Eye (tissue), 1 donor: ENCODE results near the gene RBMY1E.
"Not testable (repeated sequence)": the region's sequence is repeated elsewhere in the genome, so short reads cannot be mapped to it uniquely, and the experiment has no call there.

Experiments used
- DNase-seq: peaks from one replicate; pipeline ENCODE4 v3.0.0-alpha.2; 2015

RBMY1E gene

GRCh38 chrY:21917932-21918331 lies at the start of gene RBMY1E:
Gene RBMY1E, minus strand, starts transcription at chrY:21918032. Its CDS starts 1,978 bp downstream, at chrY:21916054.
- not testable (repeated sequence) for DNase-seq

- not testable (repeated sequence) for DNase-seq
These were observed 23.4 kb downstream of the RBMY1E start, which contains the start of gene RBMY1D for GRCh38 chrY:21894426-21894825. Gene RBMY1D, minus strand, starts transcription at chrY:21894526. Its CDS starts 2,013 bp downstream, at chrY:21892513.

- DNase-seq = not testable (repeated sequence)
These were observed 48.3 kb downstream of the RBMY1E start for GRCh38 chrY:21869407-21870076.
